ENCODE measurements around the gene CELSR2.

GRCh38 chr1:109242387-109242786 lies 7.0 kb upstream of the CELSR2 start:
- TF ChIP-seq GATA2 (IDR thresholded peaks at IDR 0.05; ENCODE audit: low read depth, low read length) (no peak), GATA3 (IDR thresholded peaks at IDR 0.05; ENCODE audit: low read depth, low read length) (no peak)
